Epidermal melanocyte (primary cell): ENCODE results near the gene FLNB.

ENCODE experiments used
- DNase-seq: peaks from one replicate; pipeline ENCODE4 v3.0.0; 2011; ENCODE audit warnings: low spot score; ENCODE audit not compliant: insufficient read length

FLNB gene

GRCh38 chr3:58028902-58029301 is 20.7 kb downstream of the FLNB start:
- DNase-seq, result no peak

- DNase-seq, result no peak
Measured at GRCh38 chr3:58029842-58030584, 21.8 kb downstream of the FLNB start.

GRCh38 chr3:58032186-58032585 is 24.0 kb downstream of the FLNB start:
- DNase-seq, result no peak

GRCh38 chr3:58034738-58035523 is 26.7 kb downstream of the FLNB start:
- no peak for DNase-seq

- no peak for DNase-seq
Measured at GRCh38 chr3:58035524-58036255, 27.5 kb downstream of the FLNB start.

GRCh38 chr3:58036293-58037032 is 28.2 kb downstream of the FLNB start:
- no peak for DNase-seq

GRCh38 chr3:58037141-58037910 is 29.1 kb downstream of the FLNB start:
- no peak for DNase-seq

- DNase-seq, result no peak
Measured at GRCh38 chr3:58038675-58039292, 30.6 kb downstream of the FLNB start.

GRCh38 chr3:58039601-58040000 is 31.4 kb downstream of the FLNB start:
- no peak for DNase-seq

GRCh38 chr3:58041182-58041825 is 33.1 kb downstream of the FLNB start:
- no peak for DNase-seq

GRCh38 chr3:58041826-58042324 is 33.7 kb downstream of the FLNB start:
- DNase-seq, result no peak

- no peak for DNase-seq
Measured at GRCh38 chr3:58042947-58043707, 34.9 kb downstream of the FLNB start.

GRCh38 chr3:58043933-58044332 is 35.7 kb downstream of the FLNB start:
- DNase-seq, result no peak

GRCh38 chr3:58044691-58045483 is 36.7 kb downstream of the FLNB start:
- no peak for DNase-seq

- DNase-seq, result peak; percentile 49
Measured at GRCh38 chr3:58047826-58048225, 39.6 kb downstream of the FLNB start.

- no peak for DNase-seq
Measured at GRCh38 chr3:58048301-58048700, 40.1 kb downstream of the FLNB start.

GRCh38 chr3:58049143-58049785 is 41.0 kb downstream of the FLNB start:
- no peak for DNase-seq
